Suprapubic skin (tissue), 4 donors: ENCODE measurements around the gene ADAMTS19. TPM values are rescaled to one million over a fixed set of nuclear protein-coding genes. Genes with fewer than 3 reads are reported as not detected.
"Not testable (repeated sequence)": the region's sequence is repeated elsewhere in the genome, so short reads cannot be mapped to it uniquely, and the experiment has no call there.

Experiments
- DNase-seq, 2 donors: peaks; one replicate each; pipeline ENCODE4 v3.0.0-alpha.2; 2019; ENCODE audit warnings: low spot score in 2 of 2
- H3K27ac ChIP-seq: fragments of 200-600 bp; sonication (generic); one replicate; pipeline ENCODE4 v1.5.1; 2019
- H3K27me3 ChIP-seq: fragments of 200-600 bp; sonication (generic); one replicate; pipeline ENCODE4 v1.5.1; 2019
- H3K36me3 ChIP-seq: fragments of 200-600 bp; sonication (generic); one replicate; pipeline ENCODE4 v1.5.1; 2019
- H3K4me1 ChIP-seq: fragments of 200-600 bp; sonication (generic); one replicate; pipeline ENCODE4 v1.5.1; 2019
- H3K4me3 ChIP-seq: fragments of 200-600 bp; sonication (generic); one replicate; pipeline ENCODE4 v1.5.1; 2019; ENCODE audit warnings: mild to moderate bottlenecking
- H3K9me3 ChIP-seq: fragments of 200-600 bp; sonication (generic); one replicate; pipeline ENCODE4 v1.5.1; 2019
- EP300 ChIP-seq: sonication (generic); formaldehyde crosslinking; IDR thresholded peaks from one replicate; pipeline ENCODE4 v1.6.1; 2017; ENCODE audit warnings: antibody characterized with exemption
- POLR2A ChIP-seq, 2 donors: fragments of 450-650 bp; IDR thresholded peaks; one replicate each; pipeline ENCODE4 v1.6.1; 2017; ENCODE audit warnings: antibody characterized with exemption in 2 of 2, mild to moderate bottlenecking in 2 of 2, moderate library complexity in 2 of 2
- POLR2AphosphoS5 ChIP-seq, 3 donors: sonication (generic); formaldehyde crosslinking; IDR thresholded peaks; one replicate each; pipeline ENCODE4 v1.6.1; 2017; ENCODE audit warnings: antibody characterized with exemption in 3 of 3
- WGBS: methylation state at CpG from one replicate; pipeline ENCODE4 v1.1.5; 2018; 5-methylcytosine and 5-hydroxymethylcytosine counted together
- total RNA-seq, 4 donors: library from RNA; depleted of rRNA; stranded (reverse); fragments of >200 nt; gene quantifications; one replicate each; pipeline ENCODE4 v1.1.0, GENCODE V29; 2016
- TF ChIP-seq, protein P1 (sequence below), 2 donors: fragments of 200-600 bp in 1 of 2; fragments of 450-650 bp in 1 of 2; sonication (generic) in 1 of 2; IDR thresholded peaks; one replicate each; pipeline ENCODE4 v1.5.1; 2016 to 2019; ENCODE audit warnings: antibody characterized with exemption in 2 of 2, mild to moderate bottlenecking in 1 of 2, moderate library complexity in 1 of 2

The ADAMTS19 gene
- total RNA-seq, 4 donors from 2014 or later, result not detected

GRCh38 chr5:129425031-129425430 lies 35.1 kb upstream of the ADAMTS19 start:
- no peak for DNase-seq
- no peaks in the 10 kb centered on the region for H3K36me3 ChIP-seq
- H3K9me3 ChIP-seq, result no peaks in the 10 kb centered on the region
- no peak overlapping the region for H3K4me3 ChIP-seq
- no peak overlapping the region for H3K27ac ChIP-seq
- H3K4me1 ChIP-seq, result no peaks in the 10 kb centered on the region
- TF ChIP-seq, protein P1, sequence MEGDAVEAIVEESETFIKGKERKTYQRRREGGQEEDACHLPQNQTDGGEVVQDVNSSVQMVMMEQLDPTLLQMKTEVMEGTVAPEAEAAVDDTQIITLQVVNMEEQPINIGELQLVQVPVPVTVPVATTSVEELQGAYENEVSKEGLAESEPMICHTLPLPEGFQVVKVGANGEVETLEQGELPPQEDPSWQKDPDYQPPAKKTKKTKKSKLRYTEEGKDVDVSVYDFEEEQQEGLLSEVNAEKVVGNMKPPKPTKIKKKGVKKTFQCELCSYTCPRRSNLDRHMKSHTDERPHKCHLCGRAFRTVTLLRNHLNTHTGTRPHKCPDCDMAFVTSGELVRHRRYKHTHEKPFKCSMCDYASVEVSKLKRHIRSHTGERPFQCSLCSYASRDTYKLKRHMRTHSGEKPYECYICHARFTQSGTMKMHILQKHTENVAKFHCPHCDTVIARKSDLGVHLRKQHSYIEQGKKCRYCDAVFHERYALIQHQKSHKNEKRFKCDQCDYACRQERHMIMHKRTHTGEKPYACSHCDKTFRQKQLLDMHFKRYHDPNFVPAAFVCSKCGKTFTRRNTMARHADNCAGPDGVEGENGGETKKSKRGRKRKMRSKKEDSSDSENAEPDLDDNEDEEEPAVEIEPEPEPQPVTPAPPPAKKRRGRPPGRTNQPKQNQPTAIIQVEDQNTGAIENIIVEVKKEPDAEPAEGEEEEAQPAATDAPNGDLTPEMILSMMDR (IDR thresholded peaks at IDR 0.05), result no peak
- no peak for TF ChIP-seq POLR2AphosphoS5 (IDR thresholded peaks at IDR 0.05)
- no peak for TF ChIP-seq EP300
- TF ChIP-seq POLR2A (IDR thresholded peaks at IDR 0.05), result no peak
- H3K27me3 ChIP-seq, result no peaks in the 10 kb centered on the region

GRCh38 chr5:129426071-129426470 lies 34.0 kb upstream of the ADAMTS19 start:
- no peaks in the 10 kb centered on the region for H3K4me1 ChIP-seq
- no peak overlapping the region for H3K27ac ChIP-seq
- H3K9me3 ChIP-seq, result no peaks in the 10 kb centered on the region
- no peaks in the 10 kb centered on the region for H3K27me3 ChIP-seq
- H3K4me3 ChIP-seq, result no peak overlapping the region
- TF ChIP-seq EP300, result no peak
- TF ChIP-seq, protein P1 (IDR thresholded peaks at IDR 0.05), result no peak
- TF ChIP-seq POLR2AphosphoS5 (IDR thresholded peaks at IDR 0.05), result no peak
- no peak for TF ChIP-seq POLR2A (IDR thresholded peaks at IDR 0.05)
- H3K36me3 ChIP-seq, result no peaks in the 10 kb centered on the region
- 87% methylated on average over 1 of the region's 1 CpG for WGBS
- DNase-seq, result no peak

- not testable (repeated sequence) for H3K27ac ChIP-seq, H3K4me3 ChIP-seq, H3K4me1 ChIP-seq, H3K9me3 ChIP-seq, DNase-seq, H3K36me3 ChIP-seq, H3K27me3 ChIP-seq
- WGBS, result 87% methylated on average over 5 of the region's 5 CpGs
These were observed 31.5 kb upstream of the ADAMTS19 start for GRCh38 chr5:129428636-129429035.

DNA sequence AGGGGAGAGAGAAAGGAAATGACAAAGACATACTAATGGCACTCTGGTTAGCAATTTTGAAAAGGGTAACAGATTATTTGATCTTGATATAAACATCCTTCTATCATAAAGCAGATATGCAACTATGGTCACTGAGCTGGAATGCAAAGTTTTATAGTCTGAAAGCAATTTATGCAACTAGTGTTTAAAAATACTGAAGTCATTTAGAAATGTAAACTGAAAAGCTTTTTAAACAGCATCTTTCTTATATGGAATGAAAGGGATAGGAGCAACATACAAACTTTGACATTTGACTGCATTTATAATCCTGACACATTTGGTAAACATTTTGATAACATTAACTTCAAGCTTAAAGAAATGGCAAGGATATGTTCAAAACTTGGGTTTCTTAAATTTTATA lies 28.7 kb upstream of the ADAMTS19 start:
- no peak for DNase-seq
- H3K9me3 ChIP-seq, result no peaks in the 10 kb centered on the region

DNA sequence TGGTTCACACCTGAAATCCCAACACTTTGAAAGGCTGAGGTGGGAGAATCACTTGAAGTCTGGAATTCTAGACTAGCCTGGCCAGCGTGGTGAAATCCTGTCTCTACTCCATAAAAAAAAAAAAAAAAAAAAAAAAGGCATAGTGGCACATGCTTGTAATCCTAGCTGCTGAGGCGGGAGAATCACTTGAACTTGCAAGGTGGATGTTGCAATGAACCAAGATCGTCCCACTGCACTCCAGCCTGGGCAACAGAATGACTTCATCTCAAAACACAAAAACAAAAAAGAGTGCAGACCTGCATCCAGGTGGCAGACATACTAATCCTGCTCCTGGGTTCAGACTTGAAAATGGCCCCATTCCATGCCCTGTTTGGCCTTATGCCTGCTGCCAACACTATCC lies 21.8 kb upstream of the ADAMTS19 start:
- Histone ChIP-seq H3K4me3 (no peak overlapping the region), H3K27me3 (no peaks in the 10 kb centered on the region), H3K9me3 (no peaks in the 10 kb centered on the region), H3K4me1 (no peaks in the 10 kb centered on the region), H3K27ac (no peak overlapping the region), H3K36me3 (no peaks in the 10 kb centered on the region)
- DNase-seq, result no peak
- 67% methylated on average over 3 of the region's 3 CpGs for WGBS
- TF ChIP-seq POLR2AphosphoS5 (IDR thresholded peaks at IDR 0.05) (no peak), POLR2A (IDR thresholded peaks at IDR 0.05) (no peak), EP300 (no peak)
- TF ChIP-seq, protein P1 (IDR thresholded peaks at IDR 0.05), result no peak

More for the DNA sequence above, 28.7 kb upstream of the ADAMTS19 start:
- no peaks in the 10 kb centered on the region for H3K4me1 ChIP-seq
- no peak overlapping the region for H3K27ac ChIP-seq
- H3K4me3 ChIP-seq, result no peak overlapping the region
- TF ChIP-seq, protein P1 (IDR thresholded peaks at IDR 0.05), result no peak
- TF ChIP-seq POLR2AphosphoS5 (IDR thresholded peaks at IDR 0.05) (no peak), POLR2A (IDR thresholded peaks at IDR 0.05) (no peak), EP300 (no peak)
- H3K36me3 ChIP-seq, result no peaks in the 10 kb centered on the region
- H3K27me3 ChIP-seq, result no peaks in the 10 kb centered on the region

GRCh38 chr5:129440424-129440823 lies 19.7 kb upstream of the ADAMTS19 start:
- Histone ChIP-seq H3K9me3 (no peaks in the 10 kb centered on the region), H3K4me1 (no peaks in the 10 kb centered on the region), H3K27ac (no peak overlapping the region), H3K4me3 (no peak overlapping the region), H3K36me3 (no peaks in the 10 kb centered on the region), H3K27me3 (no peaks in the 10 kb centered on the region)
- 62% methylated on average over 6 of the region's 6 CpGs for WGBS
- no peak for DNase-seq
- TF ChIP-seq POLR2AphosphoS5 (IDR thresholded peaks at IDR 0.05) (no peak), EP300 (no peak), POLR2A (IDR thresholded peaks at IDR 0.05) (no peak)
- TF ChIP-seq, protein P1 (IDR thresholded peaks at IDR 0.05), result no peak
